Activated naive CD4-positive, alpha-beta T cell treated with anti-CD3 and anti-CD28 coated beads, Interleukin-2, amount 50 U/mL, for 16 hours (primary cell): Measurements from ENCODE around the gene CLRN3.

Experiments
- DNase-seq: peaks from one replicate; pipeline ENCODE4 v3.0.0-alpha.2; 2020

Gene CLRN3, protein sequence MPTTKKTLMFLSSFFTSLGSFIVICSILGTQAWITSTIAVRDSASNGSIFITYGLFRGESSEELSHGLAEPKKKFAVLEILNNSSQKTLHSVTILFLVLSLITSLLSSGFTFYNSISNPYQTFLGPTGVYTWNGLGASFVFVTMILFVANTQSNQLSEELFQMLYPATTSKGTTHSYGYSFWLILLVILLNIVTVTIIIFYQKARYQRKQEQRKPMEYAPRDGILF

GRCh38 chr10:127892743-127893142 lies at the start of gene CLRN3:
TSS of gene CLRN3 (minus strand) at chr10:127892941. CDS start at chr10:127892784, 157 bp downstream.
- no peak for DNase-seq

GRCh38 chr10:127940866-127941640 lies 48.3 kb upstream of the CLRN3 start:
- DNase-seq: no peak

DNA sequence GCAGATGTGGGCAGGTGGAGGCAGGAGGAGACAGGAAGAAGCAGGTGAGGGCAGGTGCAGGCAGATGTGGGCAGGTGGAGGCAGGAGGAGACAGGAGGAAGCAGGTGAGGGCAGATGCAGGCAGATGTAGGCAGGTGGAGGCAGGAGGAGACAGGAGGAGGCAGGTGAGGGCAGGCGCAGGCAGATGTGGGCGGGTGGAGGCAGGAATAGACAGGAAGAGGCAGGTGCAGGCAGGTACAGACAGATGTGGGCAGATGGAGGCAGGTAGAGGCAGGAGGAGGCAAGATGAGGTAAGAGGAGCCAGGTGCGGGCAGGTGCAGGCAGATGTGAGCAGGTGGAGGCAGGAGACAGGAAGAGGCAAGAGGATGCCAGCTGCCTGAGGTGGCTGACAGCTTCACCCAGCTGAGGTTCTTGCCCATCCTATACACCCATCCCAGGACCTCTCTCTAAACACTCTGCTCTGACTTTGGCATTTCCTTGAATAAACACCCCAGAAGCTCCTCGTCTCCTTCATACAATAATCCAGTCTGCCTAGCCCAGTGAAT lies 47.1 kb upstream of the CLRN3 start:
- no peak for DNase-seq

GRCh38 chr10:127937915-127938463 lies 45.2 kb upstream of the CLRN3 start:
- no peak for DNase-seq

- DNase-seq: no peak
Observed at GRCh38 chr10:127937069-127937468, 44.3 kb upstream of the CLRN3 start.

DNA sequence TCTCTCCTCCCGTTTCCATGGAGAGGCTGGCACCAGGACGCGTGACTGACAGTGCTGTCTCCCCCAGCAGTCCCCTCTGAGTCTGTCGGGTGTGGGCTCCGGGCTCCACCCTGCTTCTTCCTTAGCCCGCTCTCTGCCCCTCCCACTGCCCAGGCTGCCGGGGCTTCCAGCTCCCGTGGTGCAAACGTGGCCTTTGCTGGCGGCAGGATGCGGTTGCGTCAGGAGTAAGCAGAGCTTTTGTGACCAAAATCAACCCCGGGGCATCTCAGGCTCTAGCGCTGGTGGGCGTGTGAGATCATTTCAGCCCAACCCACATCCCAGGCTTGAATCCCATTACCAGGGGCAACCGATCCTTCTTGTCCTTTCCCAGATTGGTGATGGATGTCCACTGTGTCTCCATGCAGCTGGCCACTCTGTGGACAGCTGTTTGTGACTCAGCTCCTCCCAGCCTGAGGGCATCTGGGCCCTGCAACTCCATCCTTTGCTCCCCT lies 42.4 kb upstream of the CLRN3 start:
- no peak for DNase-seq

DNA sequence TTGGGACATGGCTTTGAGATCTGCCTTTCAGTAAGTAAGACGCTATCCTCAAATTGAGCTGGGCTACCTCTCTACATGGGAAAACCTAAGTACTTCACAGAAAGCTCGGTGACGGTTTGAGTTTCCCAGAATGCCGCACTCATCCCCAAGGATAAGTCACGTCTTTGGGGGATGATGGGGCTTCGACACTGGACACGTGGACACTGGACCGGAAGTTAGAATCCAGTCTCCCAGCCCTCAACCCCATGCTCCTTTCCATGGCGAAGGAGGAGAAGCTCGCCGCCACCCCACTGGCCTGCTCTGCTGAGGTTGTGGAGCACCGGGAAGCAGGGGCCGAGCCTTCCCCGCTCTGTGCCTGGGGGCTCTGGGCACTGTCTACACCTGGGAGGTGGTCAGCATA lies 41.6 kb upstream of the CLRN3 start:
- no peak for DNase-seq

DNA sequence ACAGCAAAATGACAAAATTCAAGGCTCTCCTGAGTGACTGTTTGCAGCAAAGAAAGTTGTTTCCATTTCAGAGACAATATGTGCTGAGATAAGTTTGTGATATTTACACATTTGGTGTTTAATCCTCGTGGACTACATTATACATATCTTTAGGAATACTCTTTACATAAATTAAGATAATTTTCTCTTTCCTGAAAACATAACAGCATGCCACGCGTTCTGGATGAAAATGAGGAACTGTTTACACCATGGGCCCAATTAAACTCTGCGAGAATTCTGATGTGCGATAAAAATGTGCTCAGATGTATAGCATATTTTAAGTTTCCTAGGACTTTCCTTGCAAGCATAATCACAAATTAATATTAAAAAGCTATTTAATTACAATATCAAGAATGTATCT lies 40.5 kb upstream of the CLRN3 start:
- no peak for DNase-seq

GRCh38 chr10:127932521-127933270 lies 40.0 kb upstream of the CLRN3 start:
- no peak for DNase-seq

DNA sequence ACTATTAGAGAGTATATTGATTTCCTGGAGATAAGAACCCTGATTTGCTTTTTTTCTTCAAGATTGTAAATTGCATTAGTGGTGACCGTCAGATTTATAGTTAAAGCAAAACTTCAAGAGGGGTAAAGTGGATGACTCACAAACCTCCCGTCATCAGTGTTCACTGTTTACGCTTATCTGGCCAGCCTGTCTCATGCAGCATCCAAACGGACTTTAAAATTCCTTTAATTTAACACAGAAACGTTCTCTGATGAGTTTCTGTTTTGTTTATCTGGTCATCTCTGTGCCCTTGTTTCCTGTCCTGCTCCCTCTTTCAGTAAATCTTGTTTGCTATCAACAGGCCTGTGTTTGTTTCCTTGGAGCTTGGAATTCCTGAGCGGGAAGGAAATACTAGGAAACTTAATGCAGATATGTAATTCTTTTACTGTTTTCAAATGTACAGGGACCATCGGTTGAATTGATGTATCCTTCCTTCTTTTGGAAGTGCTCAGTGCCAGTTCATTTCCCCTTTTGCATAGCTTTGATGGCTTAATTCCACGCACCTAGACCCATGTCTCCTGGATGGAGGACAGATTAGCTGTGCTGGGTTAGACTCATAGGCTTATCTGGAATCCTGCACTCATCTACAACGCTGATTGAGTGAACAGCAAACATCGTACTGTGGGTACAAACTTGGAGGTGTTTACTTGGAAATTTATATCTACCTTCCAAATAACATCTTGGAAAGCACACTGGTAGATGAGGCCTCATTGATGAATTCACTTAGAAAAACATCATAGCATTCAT lies 35.5 kb upstream of the CLRN3 start:
- no peak for DNase-seq

DNA sequence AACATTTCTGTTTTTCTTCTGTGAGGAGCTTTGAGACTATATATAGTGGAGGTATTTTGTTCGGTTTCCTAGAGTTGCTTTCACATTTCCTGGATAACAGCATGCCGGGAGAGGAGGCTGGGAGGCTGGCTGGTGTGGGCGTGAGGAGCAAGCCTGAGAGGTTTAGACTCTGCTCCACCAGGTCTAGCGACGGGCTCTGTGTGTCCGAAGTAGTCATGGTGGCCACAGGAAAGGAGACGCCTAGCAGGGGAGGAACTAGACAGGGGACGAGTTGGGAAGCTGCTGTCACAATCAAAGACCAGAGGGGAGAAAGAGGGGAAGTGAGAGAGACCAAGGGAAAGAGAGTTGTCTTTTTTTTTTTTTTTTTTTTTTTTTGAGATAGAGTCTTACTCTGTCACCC lies 33.7 kb upstream of the CLRN3 start:
- no peak for DNase-seq

DNA sequence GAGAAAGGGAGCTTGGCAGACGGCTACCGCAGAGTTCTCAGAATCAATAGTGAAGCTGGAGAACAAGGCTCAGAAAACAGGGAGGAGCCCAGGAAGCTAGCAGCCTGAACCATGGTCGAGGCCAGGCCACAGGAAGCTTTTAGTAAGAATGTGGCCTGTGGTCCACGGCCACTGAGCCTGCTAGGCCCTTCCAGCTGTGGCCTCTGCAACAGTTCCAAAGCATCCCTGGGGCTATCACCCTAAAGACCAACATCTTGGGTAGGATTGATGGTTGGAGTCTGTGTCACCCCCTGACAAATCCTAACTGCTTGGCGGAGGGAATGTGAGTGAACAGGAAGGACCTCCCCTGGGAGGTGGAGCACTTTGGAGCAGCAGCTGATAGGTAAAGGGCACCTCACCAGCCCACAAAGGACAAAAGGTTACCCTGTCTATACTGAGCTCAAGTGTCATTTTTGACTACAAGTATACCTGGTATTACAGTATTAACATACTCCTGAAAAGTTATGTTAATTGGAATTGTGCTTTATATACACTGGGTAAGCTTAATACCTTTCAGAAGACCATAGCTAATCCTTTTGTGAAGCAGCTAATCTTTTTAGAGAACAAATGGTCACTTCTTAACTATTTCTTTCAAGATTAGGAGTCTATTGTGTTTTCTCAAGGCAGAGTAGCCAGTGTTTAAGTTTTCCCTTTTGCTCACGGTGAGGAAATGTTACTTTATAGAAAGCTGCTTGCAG lies 32.9 kb upstream of the CLRN3 start:
- no peak for DNase-seq

- no peak for DNase-seq
Observed at GRCh38 chr10:127923646-127924045, 30.9 kb upstream of the CLRN3 start.

GRCh38 chr10:127922675-127923366 lies 30.1 kb upstream of the CLRN3 start:
- DNase-seq: no peak

DNA sequence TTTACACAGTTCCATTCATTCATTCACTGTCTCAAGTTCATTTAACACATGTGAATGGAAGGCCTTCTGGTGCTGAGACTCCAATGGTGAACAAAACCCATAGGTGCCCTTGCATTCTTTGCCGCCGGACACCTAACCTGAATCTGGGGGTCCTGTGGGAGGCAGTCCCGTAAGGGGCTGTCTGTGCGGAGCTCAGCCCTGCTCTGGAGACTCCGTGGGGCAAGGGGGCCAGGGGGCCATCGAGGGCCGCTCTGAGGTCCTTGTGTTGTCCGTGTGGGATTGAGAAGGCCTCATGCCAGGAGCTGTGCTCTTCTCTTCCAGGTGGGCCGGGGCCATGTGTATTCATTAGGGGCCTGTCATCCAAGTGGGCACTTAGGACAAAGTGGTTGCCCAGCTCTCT lies 29.5 kb upstream of the CLRN3 start:
- DNase-seq: no peak

DNA sequence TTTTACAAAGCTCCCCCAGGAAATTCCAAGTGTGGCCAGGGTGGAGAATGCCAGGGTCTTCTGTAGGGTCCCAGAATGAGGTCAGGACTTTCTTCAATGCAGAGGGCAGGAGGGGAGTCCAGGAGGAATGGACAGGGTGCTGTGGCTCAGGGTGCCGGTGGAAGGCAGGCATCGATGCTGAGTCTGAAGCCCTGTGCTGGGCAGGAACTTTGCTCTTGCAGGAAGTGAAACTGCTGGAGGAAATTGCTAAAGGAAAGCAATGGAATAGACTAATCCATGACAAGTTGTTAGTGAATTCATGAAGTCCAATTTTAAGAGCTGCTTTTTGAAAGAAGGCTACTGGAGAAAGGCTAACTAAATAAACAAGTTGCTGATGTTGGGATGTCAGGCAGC lies 29.0 kb upstream of the CLRN3 start:
- DNase-seq: no peak

DNA sequence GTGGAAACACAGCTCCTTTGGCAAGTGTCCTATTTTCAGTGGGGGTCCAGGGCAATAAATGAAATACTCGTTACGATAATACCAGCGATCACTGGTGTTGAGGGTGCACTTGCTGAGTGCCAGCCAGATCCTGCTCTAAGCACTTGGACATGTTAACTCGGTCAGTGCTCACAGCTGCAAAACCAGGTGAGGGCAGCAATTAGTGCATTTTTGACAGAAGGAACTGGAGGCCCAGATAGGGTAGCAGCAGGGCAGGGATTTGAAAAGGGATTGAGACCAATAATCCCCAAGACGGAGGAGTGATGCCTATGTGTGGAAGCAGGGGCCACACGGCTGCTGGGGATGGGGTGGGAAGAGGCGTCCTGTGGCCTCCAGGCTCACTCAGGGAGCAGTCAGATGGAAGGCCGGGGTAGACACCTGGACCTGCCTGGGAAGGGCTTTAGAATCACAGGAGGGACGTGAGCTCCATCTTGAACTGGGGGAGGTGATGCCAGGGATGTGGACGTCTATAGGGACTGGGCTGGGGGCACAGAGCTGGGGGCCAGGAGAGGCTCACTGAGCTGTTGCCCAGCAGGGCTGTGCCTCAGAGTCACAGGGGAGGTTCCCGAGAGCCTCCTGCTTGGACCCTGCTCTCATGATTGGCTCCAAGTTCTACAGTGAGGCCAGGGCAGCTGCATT lies 28.5 kb upstream of the CLRN3 start:
- no peak for DNase-seq

- no peak for DNase-seq
Observed at GRCh38 chr10:127920306-127921074, 27.7 kb upstream of the CLRN3 start.
